Activated naive CD8-positive, alpha-beta T cell treated with anti-CD3 and anti-CD28 coated beads, Interleukin-2, amount 10 ng/mL, durations not matched to agents 7 days and 5 days (primary cell): ENCODE measurements around the gene FCHO1. TPM values are rescaled to one million over a fixed set of nuclear protein-coding genes. Genes with fewer than 3 reads are reported as not detected.

Experiments
- ATAC-seq: fragments of 150-1000 bp; cut with Tn5 transposase; one replicate; pipeline ENCODE4 v1.10.0; 2021; ENCODE audit warnings: low read depth, moderate library complexity
- POLR2A ChIA-PET: fragments of 350-600 bp; sonication (Branson Sonifier 250); formaldehyde crosslinking; loops from one replicate; lab custom pipeline; 2021; ENCODE audit warnings: antibody characterized with exemption; lab: Charles Lee
- DNase-seq: peaks from one replicate; pipeline ENCODE4 v3.0.0; 2021
- H3K27ac Mint-ChIP-seq: one replicate; pipeline ENCODE4 v1.8.0; 2022; ENCODE audit warnings: mild to moderate bottlenecking, mixed read lengths
- H3K27me3 Mint-ChIP-seq: one replicate; pipeline ENCODE4 v1.8.0; 2022; ENCODE audit warnings: mild to moderate bottlenecking, moderate library complexity, mixed read lengths
- H3K36me3 Mint-ChIP-seq: one replicate; pipeline ENCODE4 v1.8.0; 2021; ENCODE audit warnings: mild to moderate bottlenecking, mixed read lengths
- H3K4me1 Mint-ChIP-seq: one replicate; pipeline ENCODE4 v1.8.0; 2021; ENCODE audit warnings: mixed read lengths
- H3K4me3 Mint-ChIP-seq: one replicate; pipeline ENCODE4 v1.8.0; 2022; ENCODE audit warnings: mild to moderate bottlenecking, moderate library complexity, mixed read lengths
- H3K9me3 Mint-ChIP-seq: one replicate; pipeline ENCODE4 v1.8.0; 2021; ENCODE audit warnings: mixed read lengths
- total RNA-seq, 2 experiments: library from RNA; stranded (reverse); gene quantifications; one replicate each; pipeline ENCODE4 v1.2.3, GENCODE V29; 2021

Gene FCHO1
- total RNA-seq: 10 to 100 TPM; 74.2 to 77.9 TPM

GRCh38 chr19:17751103-17751911 lies at the start of gene FCHO1:
TSS of gene FCHO1 (plus strand) at chr19:17751477. CDS start at chr19:17755165, 3,688 bp downstream.
- Mint-ChIP-seq H3K9me3 (no peaks in the 10 kb centered on the region), H3K27me3 (no peaks in the 10 kb centered on the region), H3K4me3 (peak within 1 kb of the TSS; percentile 94), H3K27ac (peak within 1 kb of the TSS; percentile 93), H3K4me1 (peaks cover 48% of the 10 kb centered on the region), H3K36me3 (peaks cover 10% of the 10 kb centered on the region)
- ATAC-seq: peak; percentile 69
- DNase-seq: peak; percentile 85
- POLR2A ChIA-PET: interaction anchor here (0.6 to 1.4 kb wide), 13 partner anchors 10 to 1164 kb away, joined by 3 to 10 read pairs (median 4); partner anchors contain the start of genes CCDC124, DDA1, JAK3 and MAP1S

- no peaks in the 10 kb centered on the region for H3K36me3 Mint-ChIP-seq
- POLR2A ChIA-PET: no interaction called here
- H3K27ac Mint-ChIP-seq: no peak overlapping the region
- ATAC-seq: peak; percentile 82
- H3K4me1 Mint-ChIP-seq: peaks cover 2% of the 10 kb centered on the region
- peak; percentile 79 for DNase-seq
- peaks cover 4% of the 10 kb centered on the region for H3K27me3 Mint-ChIP-seq
- no peaks in the 10 kb centered on the region for H3K9me3 Mint-ChIP-seq
- no peak overlapping the region for H3K4me3 Mint-ChIP-seq
Observed at GRCh38 chr19:17703824-17704463, 47.3 kb upstream of the FCHO1 start.

GRCh38 chr19:17706750-17707181 lies 44.5 kb upstream of the FCHO1 start:
- H3K4me1 Mint-ChIP-seq: peaks cover 2% of the 10 kb centered on the region
- DNase-seq: no peak
- no peak overlapping the region for H3K27ac Mint-ChIP-seq

GRCh38 chr19:17711851-17712250 lies 39.4 kb upstream of the FCHO1 start:
- H3K27me3 Mint-ChIP-seq: peaks cover 7% of the 10 kb centered on the region
- H3K36me3 Mint-ChIP-seq: no peaks in the 10 kb centered on the region
- no peak overlapping the region for H3K27ac Mint-ChIP-seq
- no peak overlapping the region for H3K4me3 Mint-ChIP-seq
- no peak for ATAC-seq
- no peak for DNase-seq
- POLR2A ChIA-PET: no interaction called here
- no peaks in the 10 kb centered on the region for H3K9me3 Mint-ChIP-seq
- H3K4me1 Mint-ChIP-seq: no peaks in the 10 kb centered on the region

More at GRCh38 chr19:17706750-17707181, 44.5 kb upstream of the FCHO1 start:
- Mint-ChIP-seq H3K27me3 (peaks cover 3% of the 10 kb centered on the region), H3K9me3 (no peaks in the 10 kb centered on the region), H3K36me3 (no peaks in the 10 kb centered on the region), H3K4me3 (no peak overlapping the region)
- POLR2A ChIA-PET: interaction anchor here (1.2 to 1.8 kb wide), 2 partner anchors 12 to 51 kb away, joined by 4 to 5 read pairs; partner anchors contain the start of gene MAP1S
- ATAC-seq: no peak

- Mint-ChIP-seq H3K9me3 (no peaks in the 10 kb centered on the region), H3K27ac (no peak overlapping the region), H3K36me3 (no peaks in the 10 kb centered on the region), H3K4me1 (peaks cover 25% of the 10 kb centered on the region), H3K4me3 (no peak overlapping the region), H3K27me3 (peaks cover 5% of the 10 kb centered on the region)
- POLR2A ChIA-PET: no interaction called here
- DNase-seq (no peak), ATAC-seq (no peak)
Observed at GRCh38 chr19:17716309-17716929, 34.9 kb upstream of the FCHO1 start.

- Mint-ChIP-seq H3K27ac (peak overlapping the region; percentile 84), H3K36me3 (no peaks in the 10 kb centered on the region), H3K27me3 (peaks cover 2% of the 10 kb centered on the region), H3K9me3 (no peaks in the 10 kb centered on the region), H3K4me1 (peaks cover 32% of the 10 kb centered on the region), H3K4me3 (peak overlapping the region; percentile 76)
- ATAC-seq: no peak
- no peak for DNase-seq
- POLR2A ChIA-PET: interaction anchor here (0.5 to 2.4 kb wide), 12 partner anchors 12 to 214 kb away, joined by 3 to 10 read pairs (median 4); partner anchors contain the start of genes CCDC124, FCHO1 and RPL18A
Observed at GRCh38 chr19:17718550-17718946, 32.7 kb upstream of the FCHO1 start.

- Mint-ChIP-seq H3K4me3 (peak within 1 kb of the TSS; percentile 93), H3K9me3 (no peaks in the 10 kb centered on the region), H3K27ac (peak within 1 kb of the TSS; percentile 84), H3K27me3 (peaks cover 2% of the 10 kb centered on the region), H3K4me1 (peaks cover 32% of the 10 kb centered on the region), H3K36me3 (peaks cover 3% of the 10 kb centered on the region)
- peak; percentile 82 for ATAC-seq
- DNase-seq: peak; percentile 83
- POLR2A ChIA-PET: interaction anchor here (0.5 to 2.4 kb wide), 15 partner anchors 12 to 247 kb away, joined by 3 to 10 read pairs (median 4); partner anchors contain the start of genes CCDC124, FCHO1, RPL18A and SLC5A5
Observed at GRCh38 chr19:17718947-17719711, 32.1 kb upstream of the FCHO1 start, which contains the start of gene MAP1S. TSS of gene MAP1S (plus strand) at chr19:17719480. CDS start at chr19:17719503, 23 bp downstream.

GRCh38 chr19:17719730-17720400 lies 31.4 kb upstream of the FCHO1 start:
- H3K4me3 Mint-ChIP-seq: peak overlapping the region; percentile 93
- POLR2A ChIA-PET: interaction anchor here (0.6 to 2.4 kb wide), 12 partner anchors 13 to 248 kb away, joined by 3 to 10 read pairs (median 4); partner anchors contain the start of genes CCDC124, FCHO1, RPL18A and SLC5A5
- H3K36me3 Mint-ChIP-seq: peaks cover 4% of the 10 kb centered on the region
- ATAC-seq (peak; percentile 42), DNase-seq (no peak)
- peak overlapping the region; percentile 78 for H3K27ac Mint-ChIP-seq
- peaks cover 2% of the 10 kb centered on the region for H3K27me3 Mint-ChIP-seq
- no peaks in the 10 kb centered on the region for H3K9me3 Mint-ChIP-seq
- H3K4me1 Mint-ChIP-seq: peaks cover 32% of the 10 kb centered on the region

GRCh38 chr19:17720440-17720839 lies 30.8 kb upstream of the FCHO1 start:
- Mint-ChIP-seq H3K4me3 (peak overlapping the region; percentile 93), H3K27me3 (peaks cover 2% of the 10 kb centered on the region), H3K9me3 (no peaks in the 10 kb centered on the region), H3K4me1 (peaks cover 34% of the 10 kb centered on the region), H3K27ac (peak overlapping the region; percentile 78), H3K36me3 (peaks cover 8% of the 10 kb centered on the region)
- no peak for ATAC-seq
- POLR2A ChIA-PET: interaction anchor here (1.1 to 2.4 kb wide), 3 partner anchors 23 to 151 kb away, joined by 3 to 10 read pairs (median 8); partner anchors contain the start of genes FCHO1 and SLC5A5
- no peak for DNase-seq

- peaks cover 34% of the 10 kb centered on the region for H3K4me1 Mint-ChIP-seq
- POLR2A ChIA-PET: interaction anchor here (2.4 kb wide), 1 partner anchor 22 kb away, joined by 8 read pairs; no protein-coding TSS in a partner anchor
- ATAC-seq: no peak
Observed at GRCh38 chr19:17721111-17721628, 30.1 kb upstream of the FCHO1 start.

GRCh38 chr19:17721821-17722220 lies 29.5 kb upstream of the FCHO1 start:
- Mint-ChIP-seq H3K27ac (peak overlapping the region; percentile 33), H3K9me3 (no peaks in the 10 kb centered on the region), H3K36me3 (peaks cover 8% of the 10 kb centered on the region), H3K27me3 (no peaks in the 10 kb centered on the region), H3K4me3 (peak overlapping the region; percentile 93), H3K4me1 (peaks cover 34% of the 10 kb centered on the region)
- DNase-seq (no peak), ATAC-seq (no peak)
- POLR2A ChIA-PET: no interaction called here

More at GRCh38 chr19:17721111-17721628, 30.1 kb upstream of the FCHO1 start:
- Mint-ChIP-seq H3K27ac (peak overlapping the region; percentile 33), H3K9me3 (no peaks in the 10 kb centered on the region), H3K4me3 (peak overlapping the region; percentile 93), H3K27me3 (no peaks in the 10 kb centered on the region), H3K36me3 (peaks cover 8% of the 10 kb centered on the region)
- DNase-seq: no peak
